Measurements from ENCODE around the gene ADK.

The ADK gene

DNA sequence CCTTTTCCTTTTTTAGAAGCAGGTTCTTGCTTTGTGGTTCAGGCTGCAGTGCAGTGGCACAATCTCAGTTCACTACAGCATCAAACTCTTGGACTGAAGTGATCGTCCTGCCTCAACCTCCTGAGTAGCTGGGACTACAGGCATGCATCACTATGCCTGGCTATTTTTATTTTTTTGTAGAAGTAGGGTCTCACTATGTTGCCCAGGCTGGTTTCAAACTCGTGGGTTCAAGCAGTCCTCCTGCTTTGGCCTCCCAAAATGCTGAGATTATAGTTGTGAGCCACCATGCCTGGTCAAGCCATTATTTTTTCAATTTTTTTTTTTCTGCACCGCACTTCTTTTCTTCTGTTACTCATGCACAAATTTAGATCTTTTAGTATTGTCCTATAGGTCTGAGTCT, 154.7 kb downstream of the ADK start:
- H3K9me3 Mint-ChIP-seq, result no peaks in the 10 kb centered on the region
- H3K27me3 Mint-ChIP-seq, result no peaks in the 10 kb centered on the region
- peaks cover 22% of the 10 kb centered on the region for H3K4me1 Mint-ChIP-seq
- H3K4me3 Mint-ChIP-seq, result no peak overlapping the region
- no peak for ATAC-seq
- peaks cover 2% of the 10 kb centered on the region for H3K36me3 Mint-ChIP-seq (ENCODE audit: low read depth)
- no peak for DNase-seq
- H3K27ac Mint-ChIP-seq, result no peak overlapping the region

DNA sequence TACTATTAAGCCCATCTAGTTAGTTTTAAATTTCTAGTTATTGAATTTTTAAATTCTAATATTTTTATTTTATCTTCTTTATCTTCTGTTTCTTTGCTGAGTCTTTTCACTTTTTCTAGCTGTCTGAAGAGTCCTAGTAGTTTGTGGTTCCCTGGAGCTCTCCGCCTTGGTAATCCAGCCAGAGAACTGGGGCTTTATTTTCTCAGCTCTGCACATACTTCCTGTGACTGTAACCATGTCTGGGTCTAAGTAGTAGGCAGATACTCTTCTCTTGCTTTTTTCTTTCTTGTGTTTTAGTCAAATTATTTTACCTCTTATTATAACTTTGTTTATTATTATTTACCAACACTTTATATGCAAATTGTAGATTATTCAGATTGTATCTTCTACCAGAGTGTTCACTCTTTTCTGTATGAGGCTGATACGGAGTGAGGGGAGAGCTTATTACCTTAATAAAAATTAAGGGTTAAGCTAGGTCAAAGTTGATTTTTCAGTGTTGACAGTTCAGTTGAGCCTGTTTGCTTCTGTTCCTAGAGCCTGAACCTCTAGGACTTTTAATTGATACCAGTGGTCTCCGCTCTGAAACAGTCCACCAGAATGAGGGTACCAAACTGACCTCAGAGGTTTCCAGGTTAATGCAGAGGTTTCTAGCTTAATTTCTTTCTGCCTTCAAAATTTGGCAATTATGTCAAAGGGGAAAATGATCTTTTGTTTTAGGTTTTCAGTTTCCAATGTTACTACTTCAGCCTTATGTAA, 155.4 kb downstream of the ADK start:
- peaks cover 2% of the 10 kb centered on the region for H3K36me3 Mint-ChIP-seq (ENCODE audit: low read depth)
- H3K9me3 Mint-ChIP-seq, result no peaks in the 10 kb centered on the region
- H3K4me1 Mint-ChIP-seq, result peaks cover 22% of the 10 kb centered on the region
- H3K4me3 Mint-ChIP-seq, result no peak overlapping the region
- H3K27ac Mint-ChIP-seq, result no peak overlapping the region
- no peaks in the 10 kb centered on the region for H3K27me3 Mint-ChIP-seq
- DNase-seq (no peak), ATAC-seq (no peak)

DNA sequence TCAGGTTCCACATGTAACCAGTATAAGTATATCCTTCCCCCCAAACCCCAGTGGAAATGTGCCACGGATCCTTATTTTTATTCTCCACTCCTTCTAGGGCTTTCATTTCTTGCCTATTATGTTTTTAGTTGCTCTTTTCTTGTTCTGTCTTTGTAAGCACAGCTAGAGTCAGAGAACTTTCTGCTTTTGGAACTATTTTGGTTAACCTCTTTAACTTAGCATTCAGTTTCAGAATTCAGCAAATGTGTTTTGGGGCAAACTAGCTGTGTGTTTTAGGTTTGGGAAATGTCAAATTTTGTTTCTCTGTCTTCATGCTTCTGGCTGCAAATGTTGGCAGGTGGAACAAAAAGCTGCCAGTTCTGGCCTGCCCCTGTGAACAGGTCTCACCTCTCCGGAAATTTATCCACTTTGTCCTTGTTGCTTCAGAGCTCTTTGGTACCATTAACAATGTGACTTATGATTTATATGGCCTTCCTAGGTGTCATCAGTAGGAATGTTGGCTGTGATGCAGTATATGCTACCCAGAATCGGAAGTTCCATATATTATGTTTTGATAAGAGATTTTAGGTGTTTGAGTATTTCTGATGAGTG, 156.1 kb downstream of the ADK start:
- Mint-ChIP-seq H3K27ac (no peak overlapping the region), H3K27me3 (no peaks in the 10 kb centered on the region), H3K4me1 (peaks cover 22% of the 10 kb centered on the region), H3K9me3 (no peaks in the 10 kb centered on the region), H3K36me3 (ENCODE audit: low read depth) (peaks cover 2% of the 10 kb centered on the region), H3K4me3 (no peak overlapping the region)
- no peak for DNase-seq
- ATAC-seq, result no peak

DNA sequence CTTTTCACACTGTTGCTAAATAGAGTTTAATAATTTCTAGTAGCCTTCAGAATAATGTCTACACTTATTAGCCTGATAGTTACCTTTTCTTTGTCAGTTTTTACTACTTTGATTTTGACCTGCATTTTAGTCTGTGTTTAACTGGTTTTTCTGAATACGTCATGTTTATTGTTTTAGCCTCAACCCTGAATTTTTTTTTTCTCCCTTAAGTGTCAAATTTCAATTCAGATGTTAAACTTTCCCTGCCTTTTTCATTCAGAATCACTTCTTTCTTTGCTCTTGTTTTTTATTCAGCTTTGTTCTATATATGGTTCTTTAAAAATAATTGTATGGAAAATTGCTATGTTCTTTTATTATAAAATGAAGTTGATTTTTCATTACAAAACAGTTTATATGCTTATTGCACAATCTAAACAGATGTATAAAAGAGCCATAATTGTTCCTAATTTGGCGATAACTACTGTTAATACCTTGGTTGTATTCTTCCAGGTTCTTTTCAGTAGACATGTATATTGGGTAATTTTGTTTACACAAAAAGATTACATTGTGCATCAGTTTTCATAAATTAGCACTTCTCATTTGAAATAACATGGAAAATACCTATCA, 159.7 kb downstream of the ADK start:
- H3K4me1 Mint-ChIP-seq, result peaks cover 18% of the 10 kb centered on the region
- H3K9me3 Mint-ChIP-seq, result no peaks in the 10 kb centered on the region
- H3K27ac Mint-ChIP-seq, result no peak overlapping the region
- H3K36me3 Mint-ChIP-seq (ENCODE audit: low read depth), result peaks cover 7% of the 10 kb centered on the region
- ATAC-seq (no peak), DNase-seq (no peak)
- no peaks in the 10 kb centered on the region for H3K27me3 Mint-ChIP-seq
- no peak overlapping the region for H3K4me3 Mint-ChIP-seq

DNA sequence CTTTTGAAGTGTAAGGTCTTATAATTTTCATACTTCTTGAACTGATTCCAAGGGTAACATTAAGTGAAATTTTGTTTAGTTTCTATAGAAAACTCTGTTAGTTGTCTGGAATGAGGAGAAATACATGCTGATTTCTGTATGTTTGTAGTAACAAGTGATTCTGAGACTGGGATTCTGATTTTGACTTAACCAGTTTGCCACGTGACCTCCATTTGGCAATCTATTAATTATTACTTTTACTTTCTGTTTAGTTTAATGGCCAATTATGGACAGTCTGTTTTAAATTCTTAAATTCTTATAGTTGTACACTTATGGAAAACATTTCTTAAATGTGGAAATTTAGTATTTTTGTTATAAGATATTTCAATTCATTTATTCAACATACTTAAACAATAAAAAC, 163.1 kb downstream of the ADK start:
- Mint-ChIP-seq H3K27me3 (no peaks in the 10 kb centered on the region), H3K36me3 (ENCODE audit: low read depth) (peaks cover 37% of the 10 kb centered on the region), H3K4me3 (no peak overlapping the region), H3K9me3 (peaks cover 11% of the 10 kb centered on the region), H3K4me1 (peaks cover 4% of the 10 kb centered on the region), H3K27ac (no peak overlapping the region)
- no peak for ATAC-seq
- DNase-seq, result no peak

DNA sequence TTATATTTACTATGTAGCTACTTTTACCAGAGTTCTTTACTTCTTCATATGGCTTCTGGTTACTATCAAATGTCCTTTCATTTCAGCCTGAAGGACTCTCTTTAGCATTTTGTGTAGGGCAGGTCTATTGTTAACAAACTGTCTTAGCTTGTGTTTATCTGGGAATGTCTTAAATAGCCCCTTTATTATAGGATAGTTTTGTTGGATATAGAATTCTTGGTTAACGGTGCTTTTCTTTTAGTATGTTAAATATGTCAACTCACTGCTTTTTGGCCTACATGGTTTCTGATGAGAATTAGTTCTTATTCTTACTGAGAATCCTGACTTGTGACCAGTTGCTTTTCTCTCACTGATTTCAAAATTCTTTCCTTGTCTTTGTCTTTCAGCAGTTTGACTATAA, 169.0 kb downstream of the ADK start:
- Mint-ChIP-seq H3K27ac (no peak overlapping the region), H3K27me3 (no peaks in the 10 kb centered on the region), H3K4me3 (no peak overlapping the region), H3K36me3 (ENCODE audit: low read depth) (peaks cover 71% of the 10 kb centered on the region), H3K4me1 (no peaks in the 10 kb centered on the region), H3K9me3 (peaks cover 27% of the 10 kb centered on the region)
- no peak for ATAC-seq
- no peak for DNase-seq

DNA sequence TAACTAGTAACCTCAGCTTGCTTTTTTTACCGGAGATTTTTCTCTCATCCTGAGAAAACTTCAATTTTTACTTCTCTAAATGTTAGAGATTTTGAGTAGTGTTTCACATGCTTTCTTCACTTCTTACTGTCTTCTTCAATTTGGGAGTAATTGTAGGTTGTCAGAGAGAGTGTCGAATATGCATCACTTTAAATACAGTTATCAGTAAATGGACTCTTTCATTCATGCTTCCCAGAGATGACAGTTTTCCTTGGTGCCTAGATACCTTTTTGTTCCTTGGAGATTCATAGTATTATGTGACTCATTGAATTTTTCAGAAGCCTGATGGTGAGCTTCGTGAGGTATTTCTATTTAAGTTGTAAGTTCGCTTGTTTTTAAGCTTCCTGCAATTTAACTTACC, 169.7 kb downstream of the ADK start:
- no peaks in the 10 kb centered on the region for H3K4me1 Mint-ChIP-seq
- no peak overlapping the region for H3K27ac Mint-ChIP-seq
- H3K9me3 Mint-ChIP-seq, result peaks cover 27% of the 10 kb centered on the region
- no peaks in the 10 kb centered on the region for H3K27me3 Mint-ChIP-seq
- peaks cover 71% of the 10 kb centered on the region for H3K36me3 Mint-ChIP-seq (ENCODE audit: low read depth)
- ATAC-seq (no peak), DNase-seq (no peak)
- H3K4me3 Mint-ChIP-seq, result no peak overlapping the region

DNA sequence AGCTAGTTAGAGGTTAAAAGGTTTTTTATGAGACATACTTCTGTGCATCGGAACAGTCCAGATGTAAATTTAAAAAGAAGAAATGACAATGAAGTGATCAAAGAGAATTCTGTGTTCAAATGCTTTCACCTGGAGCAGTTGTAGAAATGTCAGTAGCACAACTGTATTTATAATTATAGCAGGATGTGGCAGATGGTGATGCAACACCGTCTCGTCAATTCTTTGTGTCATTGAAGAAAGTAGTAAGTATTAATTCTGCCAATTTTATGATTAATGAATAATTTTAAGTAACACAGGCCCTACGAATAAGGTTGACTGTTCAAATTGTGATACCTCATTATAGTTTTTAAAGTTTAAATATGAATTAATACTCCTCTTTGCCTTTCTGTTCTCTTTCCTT, 171.1 kb downstream of the ADK start:
- Mint-ChIP-seq H3K27ac (no peak overlapping the region), H3K36me3 (ENCODE audit: low read depth) (peaks cover 64% of the 10 kb centered on the region), H3K27me3 (no peaks in the 10 kb centered on the region), H3K4me1 (peaks cover 2% of the 10 kb centered on the region), H3K9me3 (peaks cover 27% of the 10 kb centered on the region), H3K4me3 (no peak overlapping the region)
- ATAC-seq (no peak), DNase-seq (no peak)

DNA sequence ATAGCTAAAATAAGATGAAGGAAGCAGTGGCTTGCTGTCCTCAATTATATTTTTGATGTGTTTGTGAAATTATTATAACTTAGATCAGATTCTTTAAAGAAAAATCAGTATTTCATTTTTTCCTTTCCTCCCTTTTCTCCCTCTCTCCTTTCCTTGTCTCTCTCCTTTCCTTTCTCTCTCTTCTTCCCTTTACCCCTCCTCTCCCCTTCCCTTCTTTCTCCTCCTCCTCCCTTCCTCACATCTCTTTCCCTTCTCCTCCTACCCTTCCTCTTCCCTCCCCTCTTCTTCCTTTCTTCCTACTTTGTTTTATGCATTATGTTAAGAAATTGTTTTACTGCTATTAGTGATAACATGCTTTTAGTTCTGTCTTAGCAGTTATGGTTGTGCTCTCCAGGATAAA, 171.5 kb downstream of the ADK start:
- H3K9me3 Mint-ChIP-seq, result peaks cover 24% of the 10 kb centered on the region
- ATAC-seq (no peak), DNase-seq (no peak)
- H3K4me3 Mint-ChIP-seq, result no peak overlapping the region
- H3K27me3 Mint-ChIP-seq, result no peaks in the 10 kb centered on the region
- peaks cover 61% of the 10 kb centered on the region for H3K36me3 Mint-ChIP-seq (ENCODE audit: low read depth)
- H3K27ac Mint-ChIP-seq, result no peak overlapping the region
- peaks cover 4% of the 10 kb centered on the region for H3K4me1 Mint-ChIP-seq

DNA sequence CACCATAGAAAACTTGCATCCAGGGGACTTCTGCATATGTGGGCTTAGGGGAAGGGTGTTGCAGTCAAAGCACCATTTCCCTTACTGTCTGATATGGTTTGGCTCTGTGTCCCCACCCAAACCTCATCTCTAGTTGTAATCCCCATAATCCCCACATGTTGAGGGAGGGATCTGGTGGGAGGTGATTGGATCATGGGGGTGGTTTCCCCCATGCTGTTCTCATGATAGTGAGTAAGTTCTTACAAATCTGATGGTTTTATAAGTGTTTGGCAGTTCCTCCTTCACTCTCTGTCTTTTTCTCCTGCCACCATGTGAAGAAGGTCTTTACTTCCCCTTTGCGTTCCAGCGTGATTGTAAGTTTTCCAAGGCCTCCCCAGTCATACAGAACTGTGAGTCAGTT, 177.4 kb downstream of the ADK start:
- peaks cover 8% of the 10 kb centered on the region for H3K4me1 Mint-ChIP-seq
- DNase-seq, result no peak
- no peak overlapping the region for H3K4me3 Mint-ChIP-seq
- ATAC-seq, result peak; percentile 15
- no peaks in the 10 kb centered on the region for H3K27me3 Mint-ChIP-seq
- no peaks in the 10 kb centered on the region for H3K9me3 Mint-ChIP-seq
- peak overlapping the region; percentile 42 for H3K27ac Mint-ChIP-seq
- peaks cover 53% of the 10 kb centered on the region for H3K36me3 Mint-ChIP-seq (ENCODE audit: low read depth)

DNA sequence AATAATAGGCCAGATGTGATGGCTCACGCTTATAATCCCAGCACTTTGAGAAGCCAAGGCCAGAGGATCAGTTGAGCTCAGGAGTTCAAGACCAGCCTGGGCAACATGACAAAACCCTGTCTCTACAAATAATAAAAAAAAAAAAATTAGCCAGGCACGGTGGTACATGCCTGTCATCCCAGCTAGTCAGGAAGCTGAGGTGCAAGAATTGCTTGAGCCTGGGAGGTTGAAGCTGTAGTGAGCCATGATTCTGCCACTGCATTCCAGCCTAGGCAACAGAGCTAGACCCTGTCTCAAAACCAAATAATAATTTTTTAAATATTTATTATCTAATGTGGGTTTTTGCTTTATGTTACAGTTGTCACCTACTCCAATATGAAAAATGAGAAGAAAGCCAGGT, 178.9 kb downstream of the ADK start:
- H3K4me3 Mint-ChIP-seq, result no peak overlapping the region
- H3K27ac Mint-ChIP-seq, result no peak overlapping the region
- H3K9me3 Mint-ChIP-seq, result no peaks in the 10 kb centered on the region
- H3K36me3 Mint-ChIP-seq (ENCODE audit: low read depth), result peaks cover 41% of the 10 kb centered on the region
- ATAC-seq, result no peak
- no peak for DNase-seq
- no peaks in the 10 kb centered on the region for H3K27me3 Mint-ChIP-seq
- peaks cover 8% of the 10 kb centered on the region for H3K4me1 Mint-ChIP-seq

DNA sequence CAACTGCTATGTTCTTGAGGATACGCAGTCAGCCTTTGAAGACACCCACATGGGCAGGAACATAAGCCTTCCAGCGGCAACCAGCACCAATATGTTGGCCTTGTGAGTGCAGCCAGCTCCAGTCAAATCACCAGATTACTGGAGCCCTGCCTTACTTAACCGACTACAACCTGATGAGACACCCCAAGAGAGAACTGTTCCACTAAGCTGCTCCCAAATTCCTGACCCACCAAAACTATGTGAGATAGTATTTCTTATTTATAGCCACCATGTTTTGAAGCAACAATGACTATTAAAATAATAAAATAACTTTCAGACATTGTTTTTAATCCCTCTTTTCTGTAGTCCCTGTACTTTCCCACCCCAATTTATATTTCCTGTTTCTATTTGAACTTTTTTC, 179.6 kb downstream of the ADK start:
- no peak overlapping the region for H3K4me3 Mint-ChIP-seq
- H3K36me3 Mint-ChIP-seq (ENCODE audit: low read depth), result peaks cover 35% of the 10 kb centered on the region
- DNase-seq (no peak), ATAC-seq (no peak)
- no peak overlapping the region for H3K27ac Mint-ChIP-seq
- H3K9me3 Mint-ChIP-seq, result no peaks in the 10 kb centered on the region
- H3K4me1 Mint-ChIP-seq, result peaks cover 10% of the 10 kb centered on the region
- no peaks in the 10 kb centered on the region for H3K27me3 Mint-ChIP-seq

DNA sequence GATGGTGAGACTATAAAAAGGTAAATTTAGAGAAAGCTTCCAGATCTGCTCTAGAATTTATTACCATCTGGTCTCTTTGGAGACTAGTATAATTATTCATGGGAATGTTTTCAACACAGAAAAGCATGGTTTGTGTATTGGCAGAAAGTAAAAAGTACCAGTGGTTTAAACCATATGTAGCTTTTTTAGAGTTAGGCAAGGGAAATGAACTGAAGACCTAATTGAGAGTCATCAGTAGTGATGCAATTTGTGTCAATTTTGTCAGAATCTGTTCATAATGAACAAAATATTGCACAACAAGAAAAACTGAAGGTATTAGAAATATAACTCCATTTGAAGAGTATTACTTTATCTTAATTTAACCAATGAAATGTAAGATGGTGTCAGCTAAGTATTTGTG, 181.4 kb downstream of the ADK start:
- Mint-ChIP-seq H3K9me3 (no peaks in the 10 kb centered on the region), H3K4me3 (no peak overlapping the region), H3K4me1 (peaks cover 6% of the 10 kb centered on the region), H3K27me3 (no peaks in the 10 kb centered on the region), H3K36me3 (ENCODE audit: low read depth) (peaks cover 29% of the 10 kb centered on the region), H3K27ac (no peak overlapping the region)
- DNase-seq, result no peak
- ATAC-seq, result no peak

DNA sequence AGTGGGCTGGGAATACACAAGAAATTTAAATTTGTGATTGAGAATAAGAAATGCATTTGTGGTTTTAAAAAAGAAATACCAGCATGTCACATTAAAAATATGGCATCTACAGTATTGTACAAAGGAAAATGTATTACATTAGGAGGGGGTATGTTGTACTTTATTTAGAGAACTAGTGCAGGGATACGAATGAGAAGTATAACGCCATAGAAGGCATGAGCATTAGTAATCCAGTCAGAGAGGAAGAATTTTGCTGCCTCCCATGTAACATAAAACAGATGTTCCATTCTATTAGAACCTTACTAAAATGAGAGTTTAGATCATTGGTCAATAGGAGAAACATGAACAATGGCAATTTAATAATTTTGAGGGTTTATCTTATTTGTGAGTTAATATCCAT, 182.2 kb downstream of the ADK start:
- Mint-ChIP-seq H3K27ac (no peak overlapping the region), H3K4me3 (no peak overlapping the region), H3K27me3 (no peaks in the 10 kb centered on the region), H3K36me3 (ENCODE audit: low read depth) (peaks cover 31% of the 10 kb centered on the region), H3K4me1 (peaks cover 5% of the 10 kb centered on the region), H3K9me3 (no peaks in the 10 kb centered on the region)
- ATAC-seq, result no peak
- DNase-seq, result no peak

DNA sequence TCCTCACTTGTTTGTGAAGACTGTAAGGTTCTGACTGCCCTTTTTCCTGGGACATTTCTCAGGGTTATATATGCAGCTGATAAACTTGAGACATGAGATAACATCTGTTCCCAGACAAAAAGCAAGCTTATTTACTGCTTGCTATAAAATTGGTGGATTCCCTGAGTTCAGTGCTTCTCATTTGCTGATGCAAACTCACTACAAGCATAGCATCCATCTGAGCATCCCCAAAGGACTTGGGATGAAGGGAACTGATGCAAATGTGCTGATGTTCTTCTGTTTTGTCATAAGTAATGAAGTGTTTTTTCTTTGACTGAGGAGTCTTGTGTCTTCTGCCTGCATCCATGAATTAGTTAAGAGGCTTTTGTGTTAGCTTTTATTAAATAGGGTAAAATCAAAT, 183.2 kb downstream of the ADK start:
- Mint-ChIP-seq H3K27me3 (no peaks in the 10 kb centered on the region), H3K4me1 (peaks cover 2% of the 10 kb centered on the region), H3K4me3 (no peak overlapping the region), H3K36me3 (ENCODE audit: low read depth) (peaks cover 28% of the 10 kb centered on the region), H3K27ac (no peak overlapping the region), H3K9me3 (no peaks in the 10 kb centered on the region)
- no peak for DNase-seq
- no peak for ATAC-seq

Measured in activated naive CD8-positive, alpha-beta T cell treated with anti-CD3 and anti-CD28 coated beads, Interleukin-2, amount 50 U/mL, for 24 hours (primary cell).